Measurements from ENCODE around the gene SLC18A3.

SLC18A3 gene

DNA sequence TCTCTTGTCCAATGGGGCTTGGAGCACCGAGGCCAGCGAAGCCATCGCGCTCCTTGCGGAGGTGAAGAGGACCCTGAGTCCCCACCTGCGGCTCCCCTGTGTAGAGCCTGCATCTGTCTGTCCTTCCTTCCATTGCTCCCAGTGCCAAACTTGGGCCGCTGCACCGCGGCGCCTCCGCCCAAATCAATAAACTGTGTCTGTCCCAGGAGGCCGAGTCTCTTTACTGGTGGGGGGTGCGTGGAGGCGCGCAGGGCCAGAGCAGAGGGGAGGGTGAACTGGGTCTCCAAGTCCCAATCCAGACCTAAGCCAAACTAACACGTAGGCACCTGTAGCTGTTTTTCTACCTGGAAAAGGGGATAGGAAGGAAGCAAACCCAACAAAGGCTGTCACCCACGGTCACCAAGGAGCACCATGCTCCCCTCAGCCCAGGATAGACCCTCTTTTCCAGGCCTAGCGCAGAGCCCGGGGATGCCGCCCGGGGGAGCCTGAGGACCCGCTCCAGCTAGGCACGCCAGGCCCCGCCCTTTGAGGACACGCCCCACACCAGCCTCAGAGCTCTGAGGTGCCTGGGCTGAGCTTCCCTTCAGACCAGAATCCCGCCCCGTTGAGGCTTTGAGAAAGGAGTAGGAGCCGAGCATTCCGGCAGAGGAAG is 2.5 kb downstream of the SLC18A3 start:
- no peak for DNase-seq

DNA sequence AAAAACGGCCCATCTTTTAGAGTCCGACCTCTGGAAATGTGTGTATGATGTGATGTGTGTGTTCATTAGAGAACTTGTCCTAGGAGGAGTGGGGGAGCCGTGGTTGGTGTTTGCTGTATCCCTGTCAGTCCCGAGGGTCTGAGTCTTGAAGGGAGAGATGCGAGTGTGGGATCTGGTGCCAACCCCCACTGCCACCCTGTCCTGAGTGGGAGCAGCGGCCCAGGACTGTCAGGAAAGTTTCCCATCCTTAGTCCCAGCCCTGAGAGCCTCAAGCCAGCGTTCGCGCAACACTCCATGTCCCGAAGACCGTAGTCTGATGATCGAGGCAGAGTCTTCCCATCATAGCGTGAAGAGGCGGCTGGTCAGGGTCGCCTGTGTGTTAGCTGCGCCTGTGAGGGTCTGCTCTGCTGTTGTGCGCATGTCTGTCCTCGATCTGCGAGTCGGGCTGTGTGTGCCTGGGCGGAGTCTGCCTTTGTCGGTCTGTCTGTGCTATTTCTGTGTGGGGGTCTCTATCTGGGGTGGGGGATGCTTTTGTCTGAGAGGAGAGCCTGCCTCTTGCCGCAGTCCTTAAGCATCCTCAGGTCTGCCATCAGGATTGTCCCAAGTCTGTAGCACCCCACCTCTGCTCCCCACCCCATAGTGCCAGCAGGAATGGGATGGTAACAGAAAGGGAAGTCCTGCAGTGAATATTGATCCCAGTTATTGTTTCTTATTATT is 3.2 kb downstream of the SLC18A3 start:
- DNase-seq = no peak

DNA sequence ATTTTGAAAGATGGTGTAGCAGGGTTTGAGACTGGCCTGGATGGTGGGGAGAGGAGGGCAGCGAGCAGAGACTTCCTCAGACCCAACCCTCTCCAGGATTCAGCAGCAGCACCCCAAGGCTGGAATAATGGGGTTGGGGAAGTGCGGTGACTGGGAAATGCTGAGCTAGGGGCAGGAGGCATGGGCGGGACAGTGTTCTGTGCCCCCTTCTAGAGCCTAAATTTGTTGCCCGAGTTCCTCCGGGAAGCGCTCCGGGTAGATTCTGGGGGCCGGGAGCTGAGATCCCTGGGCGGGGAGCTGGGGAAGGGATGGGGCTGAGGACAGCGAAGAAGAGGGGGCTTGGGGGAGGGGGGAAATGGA is 3.8 kb downstream of the SLC18A3 start, which contains the start of gene CHAT:
Gene CHAT (plus strand): TSS at position 156 of the 360 bp plus-strand sequence. CDS start 153 bp downstream, at position 309.
- DNase-seq = no peak

DNA sequence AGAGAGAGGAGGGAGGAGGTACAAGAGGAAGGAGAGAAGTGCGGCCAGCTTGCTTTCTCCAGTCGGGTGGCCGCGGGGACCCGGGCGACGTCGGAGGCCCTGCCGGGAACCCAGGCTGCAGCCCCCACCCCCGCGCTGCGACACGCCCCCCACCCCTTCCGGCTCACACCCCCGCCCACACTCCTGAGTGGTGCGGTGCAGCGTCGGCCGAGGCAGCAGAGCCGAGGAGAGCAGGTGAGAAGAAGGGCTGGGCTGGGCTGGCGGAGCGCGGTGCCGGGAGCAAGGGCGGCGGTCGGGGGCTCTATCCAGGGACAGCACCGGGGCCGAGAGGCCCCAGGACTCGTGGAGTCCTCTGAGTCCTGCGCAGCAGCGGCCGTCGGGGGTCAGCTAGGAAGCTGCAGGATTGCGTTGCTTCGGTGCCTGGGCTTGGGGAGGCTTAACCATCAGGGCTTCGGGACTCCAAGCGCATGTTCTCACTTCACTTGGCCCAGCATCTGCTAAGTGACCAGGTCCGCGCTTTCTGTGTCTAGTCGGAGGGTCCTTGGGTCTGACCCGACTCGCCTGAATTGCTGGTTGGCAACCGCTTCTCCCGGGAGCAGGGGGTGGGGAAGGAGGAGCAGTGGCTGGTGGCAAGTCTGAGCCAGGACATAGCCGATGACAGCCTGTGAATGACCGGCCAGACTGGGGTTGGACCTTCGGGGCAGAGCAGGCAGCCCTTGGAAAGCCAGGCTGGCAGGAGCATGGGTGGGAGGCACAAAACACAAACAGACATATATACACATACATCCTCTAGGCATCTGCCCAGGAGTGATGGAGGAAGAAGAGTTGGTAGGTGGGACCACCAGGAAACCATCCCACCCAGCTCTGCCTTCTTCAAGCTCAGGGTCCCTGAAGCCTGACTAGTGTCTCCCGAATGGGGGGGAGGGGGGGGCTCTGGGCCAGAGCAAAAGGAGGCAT is 4.4 kb downstream of the SLC18A3 start:
- DNase-seq = no peak

DNA sequence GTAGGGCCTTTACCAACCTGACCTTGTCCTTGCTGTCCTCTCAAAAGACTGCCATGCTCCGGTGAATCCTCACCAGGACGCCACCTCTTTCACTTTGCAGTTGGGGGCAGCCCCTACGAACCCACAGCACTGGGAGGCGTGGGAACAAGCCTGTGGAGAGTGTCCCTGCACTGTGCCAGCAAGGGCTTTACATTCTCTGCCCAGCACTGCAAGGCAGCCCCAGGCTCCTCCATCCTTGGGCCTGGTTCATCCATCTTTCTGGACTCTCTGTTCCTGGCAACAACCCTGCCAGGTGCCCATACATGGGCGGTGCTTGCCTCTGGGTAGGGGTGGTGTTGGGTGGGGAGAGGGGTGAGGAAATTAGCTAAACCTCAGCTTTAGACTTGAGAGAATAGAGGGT is 5.1 kb downstream of the SLC18A3 start:
- DNase-seq = no peak

DNA sequence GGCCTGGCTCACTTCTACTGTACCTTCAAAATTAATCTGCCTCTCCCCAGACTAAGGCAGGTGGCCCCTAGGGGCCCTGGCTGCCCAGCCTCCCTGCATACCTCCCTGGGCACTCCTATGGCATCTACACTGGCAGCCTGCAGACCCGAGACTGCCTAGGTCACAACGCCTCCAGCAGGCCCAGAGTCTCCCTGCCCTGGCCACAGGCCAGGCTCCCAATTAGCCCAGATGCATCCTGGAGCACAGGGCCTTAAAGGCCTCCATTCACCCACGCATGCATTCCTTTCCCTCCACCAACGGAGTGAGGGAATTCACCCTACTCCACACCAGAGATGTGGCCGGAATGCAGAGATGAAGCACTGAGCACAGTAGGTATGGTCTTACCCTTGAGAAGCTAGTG is 5.6 kb downstream of the SLC18A3 start:
- no peak for DNase-seq

DNA sequence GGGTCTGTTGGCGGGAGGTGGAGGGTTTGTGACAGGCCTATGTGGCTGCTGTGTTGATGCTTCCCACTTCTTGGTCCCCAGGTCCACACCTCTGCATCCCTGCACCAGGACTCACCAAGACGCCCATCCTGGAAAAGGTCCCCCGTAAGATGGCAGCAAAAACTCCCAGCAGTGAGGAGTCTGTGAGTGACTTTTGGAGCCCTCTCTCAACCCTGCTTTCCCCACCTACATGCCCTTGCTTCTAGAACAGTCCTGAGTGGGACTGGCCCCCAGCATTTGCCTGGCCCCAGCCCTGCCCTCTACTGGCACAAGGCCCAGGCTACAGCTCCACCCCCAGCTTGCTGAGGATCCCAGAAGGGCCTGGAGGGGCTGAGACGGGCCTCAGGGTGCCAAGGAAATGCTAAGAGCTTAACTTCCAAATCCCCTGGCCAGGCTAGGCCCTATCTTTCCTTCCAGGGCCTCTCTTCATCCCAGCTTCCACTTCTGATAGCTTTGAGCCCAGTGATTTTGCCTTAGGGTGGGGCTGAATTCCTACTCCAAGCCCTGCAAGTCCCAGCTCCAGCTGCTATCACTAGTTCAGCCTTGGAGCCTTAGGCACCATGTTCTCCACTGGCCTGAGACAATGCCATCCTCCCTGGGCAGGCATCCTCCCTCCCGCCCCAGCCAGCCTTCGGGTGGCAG is 6.5 kb downstream of the SLC18A3 start:
- no peak for DNase-seq

DNA sequence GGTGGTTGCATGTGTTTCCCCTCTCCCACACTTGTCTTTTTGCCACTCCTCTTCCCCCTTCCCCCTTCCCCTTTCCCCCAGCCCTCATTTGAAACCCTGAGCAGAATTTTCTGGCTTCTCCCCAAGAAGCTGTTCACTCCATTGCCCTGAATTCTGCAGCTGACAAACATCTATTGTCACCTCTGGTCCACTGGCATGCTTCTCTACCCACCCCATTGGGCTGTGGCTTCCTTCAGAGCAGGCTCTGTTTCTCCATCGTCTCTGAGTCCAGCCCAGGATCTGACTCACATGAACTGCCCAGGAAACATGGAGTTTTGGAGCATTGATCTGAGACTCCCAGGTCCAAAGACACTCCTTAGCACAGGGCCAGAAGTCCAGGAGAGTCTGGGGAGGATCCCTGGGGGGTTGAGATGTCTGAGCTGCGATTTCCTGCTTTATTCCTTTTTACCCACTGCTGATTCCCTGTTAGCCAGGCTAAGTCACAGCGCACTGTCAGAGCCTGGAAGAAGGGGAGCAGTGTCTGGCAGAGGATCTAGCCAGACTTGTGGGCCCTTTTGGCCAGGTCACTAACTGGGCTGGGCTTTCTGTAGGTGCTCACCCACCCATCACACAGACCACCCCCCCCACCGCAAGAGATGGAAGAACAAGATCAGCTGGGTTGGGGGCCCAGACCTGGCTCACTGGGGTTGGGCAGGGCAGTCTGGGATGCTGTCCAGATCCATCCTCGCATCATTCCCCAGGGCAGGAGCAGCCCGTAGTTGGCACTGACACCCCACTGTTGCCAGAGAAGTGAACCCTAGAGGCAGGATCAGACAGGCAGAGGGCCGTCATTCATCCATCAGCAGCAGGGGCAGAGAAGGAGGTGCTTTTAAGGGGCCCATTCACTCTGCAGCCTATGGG is 7.3 kb downstream of the SLC18A3 start:
- DNase-seq = no peak

DNA sequence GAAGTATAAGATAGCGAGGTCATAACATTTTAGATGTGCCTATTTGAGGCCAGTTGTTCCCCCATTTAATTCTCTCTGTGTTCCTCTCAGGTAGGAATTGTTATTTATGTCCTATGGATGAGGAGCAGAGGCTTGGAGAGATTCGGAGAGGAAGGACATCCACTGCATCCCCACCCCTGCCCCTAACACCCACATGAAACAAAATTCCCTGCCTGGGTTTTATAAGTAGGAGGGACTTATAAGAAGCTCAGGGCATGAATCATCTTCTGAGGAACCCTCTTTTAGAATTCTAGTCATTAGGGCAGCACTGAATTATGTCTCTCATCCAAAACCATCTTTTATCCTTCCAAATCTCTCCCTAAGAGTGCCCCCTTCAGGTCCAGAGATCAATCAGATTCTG is 8.7 kb downstream of the SLC18A3 start:
- DNase-seq = no peak

DNA sequence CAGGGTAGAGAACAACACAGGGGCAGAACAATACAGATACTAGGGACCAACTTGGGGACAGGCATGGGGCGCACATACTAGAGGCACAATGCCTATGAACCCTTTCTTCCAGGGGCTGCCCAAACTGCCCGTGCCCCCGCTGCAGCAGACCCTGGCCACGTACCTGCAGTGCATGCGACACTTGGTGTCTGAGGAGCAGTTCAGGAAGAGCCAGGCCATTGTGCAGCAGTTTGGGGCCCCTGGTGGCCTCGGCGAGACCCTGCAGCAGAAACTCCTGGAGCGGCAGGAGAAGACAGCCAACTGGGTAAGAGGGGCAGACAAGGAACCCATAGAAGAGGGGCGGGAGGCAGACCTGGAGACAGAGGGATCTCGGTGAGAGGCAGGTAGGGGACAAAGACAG is 9.5 kb downstream of the SLC18A3 start:
- no peak for DNase-seq

DNA sequence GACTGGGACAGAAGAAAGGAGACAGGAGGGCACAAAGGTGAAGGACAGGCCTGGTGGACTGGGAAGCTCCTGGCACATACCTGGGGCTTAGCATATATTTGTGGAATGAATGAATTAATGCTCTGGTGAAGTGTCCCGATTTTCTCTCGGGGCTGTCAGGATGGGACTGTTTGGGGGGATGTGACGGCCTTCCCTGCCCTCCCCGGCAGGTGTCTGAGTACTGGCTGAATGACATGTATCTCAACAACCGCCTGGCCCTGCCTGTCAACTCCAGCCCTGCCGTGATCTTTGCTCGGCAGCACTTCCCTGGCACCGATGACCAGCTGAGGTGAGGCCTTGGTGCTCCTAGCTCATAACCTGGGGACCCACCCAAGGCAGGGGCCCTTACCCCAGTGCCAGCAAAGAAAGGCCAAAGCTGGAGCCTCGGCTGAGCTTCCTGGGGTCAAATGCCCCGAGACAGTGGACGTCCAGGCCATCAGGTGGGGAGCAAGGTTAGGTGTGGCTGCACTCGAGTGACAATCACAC is 10.2 kb downstream of the SLC18A3 start:
- no peak for DNase-seq

DNA sequence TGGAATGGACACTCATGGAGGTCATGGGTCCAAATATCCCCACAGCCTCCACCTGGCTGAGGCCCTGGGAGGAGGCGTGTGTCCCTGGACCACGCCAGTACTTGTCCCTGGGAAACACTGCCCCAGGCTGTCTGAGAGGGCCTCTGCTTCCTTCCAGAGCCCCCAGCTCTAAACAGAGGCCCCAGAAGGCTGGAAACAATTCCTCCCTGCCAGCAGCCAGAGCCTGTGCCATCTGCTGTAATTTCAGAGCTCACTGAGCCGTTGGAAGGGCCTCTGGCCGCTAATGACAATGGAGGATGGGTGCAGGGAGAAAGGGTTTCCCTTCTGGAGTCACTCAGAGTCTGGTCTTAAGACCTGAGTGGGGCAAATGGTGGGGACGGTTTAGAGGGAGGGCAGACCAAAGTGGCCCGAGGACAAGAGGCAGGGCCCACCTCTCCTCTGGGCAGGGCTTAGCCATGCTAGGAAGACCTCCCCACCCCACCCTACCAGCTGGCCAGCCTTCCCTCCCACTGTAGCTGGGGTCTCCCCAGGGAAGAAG is 10.8 kb downstream of the SLC18A3 start:
- peak in 1 of 2 experiments; percentile 2 for DNase-seq

DNA sequence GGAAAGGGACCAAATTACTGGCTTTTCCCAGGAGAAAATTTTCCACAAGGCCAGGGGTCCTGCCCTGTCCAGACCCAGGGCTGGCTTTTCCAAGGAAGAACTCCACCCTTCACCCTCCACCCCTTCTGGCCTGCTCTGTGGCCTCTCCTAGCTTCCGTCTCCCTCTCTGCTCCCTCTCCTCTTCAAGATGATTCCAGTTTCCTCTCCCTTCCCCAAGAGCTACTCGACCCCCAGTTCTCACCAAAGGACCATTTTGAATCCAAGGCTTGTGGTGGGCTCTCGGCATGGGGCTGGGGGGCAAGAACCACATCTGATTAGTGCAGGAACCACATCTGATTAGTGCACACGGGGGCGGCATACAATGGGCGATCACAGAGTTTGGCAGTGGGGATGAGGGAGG is 11.5 kb downstream of the SLC18A3 start:
- no peak for DNase-seq

DNA sequence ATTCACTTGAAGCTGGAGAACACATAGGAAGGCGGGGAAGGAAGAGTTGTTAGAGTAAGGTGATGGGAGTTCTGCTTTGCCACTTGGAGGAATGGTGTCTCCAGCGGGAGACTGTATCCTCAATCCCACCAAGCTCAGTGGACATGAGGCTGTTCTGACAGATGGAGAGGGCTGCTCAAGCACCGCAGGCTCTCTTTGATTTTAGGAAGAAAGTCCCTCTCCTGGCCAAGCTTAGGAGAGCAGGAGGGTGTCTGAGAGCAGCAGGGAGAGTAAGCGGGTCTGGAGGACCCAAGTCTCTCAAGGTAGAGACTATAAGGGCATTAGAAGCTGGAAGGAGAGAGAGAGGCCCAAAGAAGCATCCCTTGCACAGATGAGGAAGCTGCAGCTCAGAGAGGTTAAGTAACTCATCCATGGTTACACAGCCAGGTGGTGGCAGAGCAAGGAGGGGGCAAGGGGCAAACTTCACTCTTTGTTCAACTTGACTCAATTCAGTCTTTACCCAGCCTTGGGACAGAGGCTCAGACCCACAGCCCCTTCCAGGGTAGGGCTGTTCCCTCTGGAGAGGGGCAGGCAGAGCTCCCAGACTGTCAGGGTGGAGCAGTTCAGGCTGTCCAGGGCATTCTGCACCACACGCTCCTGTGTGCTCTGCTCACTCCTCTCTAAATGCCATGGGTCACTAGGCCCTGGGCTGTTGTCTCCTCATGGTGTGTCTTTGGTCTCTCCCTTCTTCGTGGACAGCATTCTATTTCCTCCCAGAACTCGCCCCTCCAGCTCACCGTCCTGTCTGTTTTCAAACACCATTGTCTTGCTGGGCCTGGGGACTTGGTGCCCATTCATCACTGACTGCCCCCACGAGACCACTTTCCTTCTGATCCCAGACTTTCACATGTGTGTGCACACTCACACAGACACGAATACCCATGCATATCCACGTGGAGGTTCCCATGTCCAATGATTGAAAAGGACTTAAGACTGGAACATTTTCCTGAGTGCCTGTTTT is 12.6 kb downstream of the SLC18A3 start:
- DNase-seq = no peak

DNA sequence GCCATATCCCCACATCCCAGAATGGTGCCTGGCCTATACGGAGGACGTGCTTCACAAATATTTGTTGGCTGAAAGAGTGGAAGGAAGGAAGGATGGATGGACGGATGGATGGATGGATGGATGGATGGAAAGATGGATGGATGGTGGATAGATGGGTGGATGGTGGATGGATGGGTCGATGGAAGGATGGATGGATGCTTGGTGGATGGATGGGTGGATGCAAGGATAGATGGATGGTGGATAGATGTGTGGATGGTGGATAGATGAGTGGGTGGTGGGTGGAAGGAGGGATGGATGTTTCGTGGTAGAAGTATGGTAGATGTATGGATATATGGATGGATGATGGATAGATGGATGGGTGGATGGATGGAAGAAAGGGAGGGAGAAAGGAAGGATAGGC is 14.5 kb downstream of the SLC18A3 start:
- DNase-seq = no peak

DNA sequence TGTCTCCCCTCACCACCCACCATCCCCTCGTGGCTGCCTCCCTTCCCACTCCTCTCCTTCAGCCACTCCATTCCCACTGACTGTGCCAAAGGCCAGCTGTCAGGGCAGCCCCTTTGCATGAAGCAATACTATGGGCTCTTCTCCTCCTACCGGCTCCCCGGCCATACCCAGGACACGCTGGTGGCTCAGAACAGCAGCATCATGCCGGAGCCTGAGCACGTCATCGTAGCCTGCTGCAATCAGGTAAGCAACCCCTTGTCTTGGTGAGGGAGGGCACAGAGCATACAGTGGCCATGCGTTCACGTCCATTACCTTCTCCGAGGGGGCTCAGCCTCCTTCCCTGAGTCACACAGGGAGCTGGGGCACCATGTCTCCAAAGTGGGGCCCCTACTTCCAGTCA is 15.3 kb downstream of the SLC18A3 start:
- DNase-seq = no peak

DNA sequence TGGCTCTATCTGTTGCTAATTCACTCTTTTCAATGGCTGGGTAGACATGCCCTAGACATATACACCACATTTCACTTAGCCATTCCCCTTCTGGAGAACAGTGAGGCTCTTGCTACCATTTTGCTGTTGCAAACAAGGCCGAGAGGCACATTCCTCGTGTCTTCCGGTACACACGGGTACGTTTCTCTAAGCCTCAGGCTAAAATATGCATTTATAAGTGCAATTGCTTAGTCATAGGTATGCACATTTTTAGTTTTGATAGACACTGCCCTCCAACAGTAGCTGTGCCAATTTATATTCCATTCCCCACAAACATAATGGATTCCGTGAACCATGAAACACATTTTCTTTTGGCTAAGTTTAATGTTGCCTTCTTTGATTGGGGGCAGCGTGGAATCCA is 16.9 kb downstream of the SLC18A3 start:
- DNase-seq = no peak

DNA sequence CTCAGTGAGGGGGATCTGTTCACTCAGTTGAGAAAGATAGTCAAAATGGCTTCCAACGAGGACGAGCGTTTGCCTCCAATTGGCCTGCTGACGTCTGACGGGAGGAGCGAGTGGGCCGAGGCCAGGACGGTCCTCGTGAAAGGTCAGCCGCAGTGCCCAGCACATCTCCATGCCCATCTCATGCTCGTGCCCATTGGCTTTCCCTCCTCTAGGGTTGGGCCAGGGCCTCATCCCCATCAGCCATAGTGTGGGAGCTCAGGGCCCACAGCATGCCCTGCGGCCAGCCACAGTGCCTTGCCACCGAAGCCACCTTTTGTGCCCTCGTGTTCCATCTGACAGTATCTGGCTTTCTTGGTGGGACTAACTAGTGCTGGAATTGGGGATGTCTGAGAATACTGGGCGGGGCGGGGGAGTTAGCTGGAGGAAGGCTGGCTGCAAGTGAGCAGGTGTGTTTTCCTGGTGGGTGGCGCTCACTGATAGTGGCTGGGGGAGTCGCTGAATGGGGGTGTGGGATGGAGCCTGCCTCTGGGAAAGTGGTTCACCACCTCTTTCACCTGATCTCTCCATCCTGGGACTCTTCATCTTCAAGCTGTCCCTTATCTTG is 17.6 kb downstream of the SLC18A3 start:
- no peak for DNase-seq

DNA sequence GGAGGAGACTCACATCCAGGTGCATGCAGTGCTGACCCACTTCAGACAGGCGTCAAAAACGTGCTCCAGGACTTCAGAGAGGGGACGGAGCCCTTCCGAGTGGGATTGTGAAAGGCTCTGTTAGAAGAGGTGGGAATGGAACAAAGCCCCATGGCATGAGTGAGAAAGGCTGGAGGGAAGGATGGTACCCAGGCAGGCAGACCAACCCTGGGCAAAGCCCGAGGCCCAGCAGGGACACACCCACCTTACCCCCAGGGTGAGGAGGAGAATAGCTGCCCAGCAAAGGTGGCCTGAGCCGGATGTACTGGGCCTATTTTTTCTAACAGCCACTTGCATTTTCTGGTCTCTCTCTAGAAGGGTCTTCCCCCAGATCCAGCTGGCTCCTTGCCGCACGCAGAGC is 18.5 kb downstream of the SLC18A3 start:
- no peak for DNase-seq

DNA sequence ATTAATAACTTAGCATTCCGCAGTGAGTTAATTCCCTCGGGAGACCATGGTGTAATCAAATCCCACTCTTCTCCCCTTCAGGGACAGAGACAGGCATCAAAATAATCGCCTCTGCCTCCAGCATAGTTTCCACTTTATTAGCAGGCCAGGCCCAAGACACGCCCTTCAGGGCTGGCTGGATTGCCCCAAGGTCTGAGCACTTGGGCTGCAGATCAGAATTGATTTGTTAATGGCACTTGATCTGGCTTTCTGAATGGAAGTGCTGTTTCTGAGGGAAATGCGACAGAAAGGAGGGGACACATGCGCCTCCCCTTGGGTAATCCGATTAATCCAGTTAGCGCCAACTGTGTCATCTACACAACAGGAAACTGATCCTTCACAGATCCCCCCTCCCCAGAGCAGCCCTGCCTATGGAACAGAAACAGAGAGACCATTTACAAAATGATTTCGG is 19.3 kb downstream of the SLC18A3 start:
- DNase-seq = no peak
